Measurements from ENCODE around the gene REELD1.

REELD1 gene

DNA sequence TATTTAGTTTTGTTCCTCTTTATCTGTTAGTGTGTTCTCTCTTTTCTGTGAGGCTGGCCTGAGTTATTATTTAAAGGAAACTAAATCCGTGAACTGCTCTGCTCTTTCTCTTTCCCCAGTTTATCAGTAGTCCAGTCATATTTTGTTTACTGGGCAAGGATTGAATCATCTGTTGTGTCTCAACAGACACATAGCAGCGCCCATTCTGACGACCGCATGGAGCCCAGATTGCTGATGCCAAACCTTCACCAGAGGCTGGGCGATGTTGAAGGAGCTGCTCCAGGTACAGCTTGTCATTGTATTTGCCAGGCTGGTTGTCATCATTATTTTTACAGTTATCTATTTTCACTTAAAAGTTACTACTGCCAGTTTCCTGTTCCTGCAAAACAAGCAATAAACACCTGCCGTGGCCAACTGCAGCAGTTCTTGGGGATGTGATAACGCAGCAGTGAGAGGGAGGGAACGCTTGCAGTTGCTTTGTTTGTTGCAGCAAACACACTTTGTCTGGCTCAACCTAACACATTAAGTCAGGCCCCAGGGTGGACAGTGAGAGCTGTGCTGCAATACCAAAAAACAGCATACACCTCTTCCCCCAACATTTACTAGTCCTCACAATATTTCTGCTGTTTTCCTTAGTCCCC, 10.1 kb downstream of the REELD1 start:
- DNase-seq (ENCODE audit: low read depth in 2 of 2): no peak

DNA sequence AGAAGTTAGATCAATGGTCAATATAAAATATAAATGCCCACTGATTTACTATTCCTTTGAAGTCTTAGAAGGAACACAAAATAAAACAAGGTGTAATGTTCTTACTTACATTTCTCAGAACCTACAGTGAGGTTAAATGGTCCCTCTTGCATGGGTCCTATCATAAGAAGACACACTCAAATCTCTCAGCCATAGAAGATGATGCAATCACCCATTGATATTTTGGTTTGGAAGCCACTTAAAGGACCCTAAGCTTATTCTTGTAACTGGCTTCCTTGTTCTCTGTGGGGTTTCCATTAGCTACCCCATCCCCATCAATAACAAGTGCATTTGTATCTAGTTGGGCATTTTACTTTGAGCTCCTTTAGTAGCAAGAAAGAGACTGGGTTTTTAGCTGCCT, 15.1 kb downstream of the REELD1 start:
- DNase-seq (ENCODE audit: low read depth in 2 of 2): no peak

DNA sequence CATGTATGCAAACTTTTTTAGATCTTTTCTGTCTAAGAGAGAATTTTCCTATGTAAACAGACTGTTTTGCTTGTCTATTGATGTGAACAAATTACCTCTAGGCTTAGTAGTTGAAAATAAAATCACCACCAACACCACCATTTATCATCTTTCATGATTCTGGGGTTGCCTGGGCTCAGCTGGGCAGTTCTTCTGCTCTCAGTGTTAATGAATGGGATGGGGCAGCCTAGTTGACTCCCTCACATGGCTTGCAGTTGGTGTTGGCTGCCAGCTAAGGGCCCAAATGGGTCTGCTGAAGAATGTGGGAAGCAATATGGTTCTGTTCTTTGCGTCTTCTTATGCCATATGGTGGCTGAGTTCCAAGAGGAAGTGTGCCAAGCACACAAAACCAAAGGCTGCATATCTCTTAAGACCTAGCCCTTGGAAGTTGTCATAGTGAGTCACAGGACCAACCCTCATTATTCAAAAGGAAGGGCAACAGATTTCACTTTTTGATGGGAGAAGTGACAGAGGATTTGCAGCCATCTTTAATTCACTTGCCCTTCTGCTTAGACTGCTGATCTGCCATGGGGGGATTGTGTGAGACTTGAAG, 17.9 kb downstream of the REELD1 start:
- no peak for DNase-seq (ENCODE audit: low read depth in 2 of 2)

DNA sequence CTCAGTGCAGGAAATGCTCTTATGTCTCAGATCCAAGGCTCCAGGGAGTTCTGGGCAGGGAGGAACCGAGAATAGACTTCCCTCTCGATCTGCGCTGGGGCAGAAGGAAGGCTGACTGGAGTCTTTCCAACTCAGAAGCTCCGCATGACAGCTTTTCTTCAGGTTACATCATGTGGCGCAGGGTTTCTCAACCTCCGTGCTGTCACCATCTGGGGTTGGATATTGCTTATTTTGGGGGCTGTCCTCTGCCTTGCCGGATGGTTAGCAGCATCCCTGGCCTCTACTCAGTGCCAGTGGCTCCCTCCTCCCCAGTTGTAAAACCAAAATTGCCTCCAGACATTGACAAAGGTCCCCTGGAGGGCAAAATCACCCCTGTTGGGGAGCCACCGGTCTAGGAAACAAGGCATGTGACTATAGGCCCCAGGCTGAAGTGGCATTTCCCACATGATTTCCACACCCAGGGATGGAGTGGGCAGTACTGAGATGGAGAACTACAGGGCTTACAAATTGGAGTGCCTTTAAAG, 21.4 kb downstream of the REELD1 start:
- no peak for DNase-seq (ENCODE audit: low read depth in 2 of 2)

DNA sequence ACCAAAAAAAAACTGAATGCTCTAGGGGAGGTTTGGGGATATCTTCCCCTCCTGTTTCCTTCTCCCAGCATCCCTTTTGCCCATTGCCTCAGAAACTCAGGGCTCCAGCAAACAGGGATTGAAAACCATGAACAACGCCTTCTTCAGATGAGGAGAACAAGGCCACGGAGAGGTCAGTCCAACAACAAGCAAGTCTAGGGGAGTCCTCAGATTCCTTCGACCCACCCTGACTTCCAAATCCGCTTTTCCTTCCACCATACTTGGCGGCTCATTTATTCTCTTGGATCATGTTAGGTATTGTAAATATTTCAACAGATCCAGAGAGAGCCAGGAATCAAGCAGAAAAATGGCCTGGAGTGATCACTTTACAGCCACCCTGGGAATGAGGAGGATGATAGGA, 21.9 kb downstream of the REELD1 start:
- no peak for DNase-seq (ENCODE audit: low read depth in 2 of 2)

DNA sequence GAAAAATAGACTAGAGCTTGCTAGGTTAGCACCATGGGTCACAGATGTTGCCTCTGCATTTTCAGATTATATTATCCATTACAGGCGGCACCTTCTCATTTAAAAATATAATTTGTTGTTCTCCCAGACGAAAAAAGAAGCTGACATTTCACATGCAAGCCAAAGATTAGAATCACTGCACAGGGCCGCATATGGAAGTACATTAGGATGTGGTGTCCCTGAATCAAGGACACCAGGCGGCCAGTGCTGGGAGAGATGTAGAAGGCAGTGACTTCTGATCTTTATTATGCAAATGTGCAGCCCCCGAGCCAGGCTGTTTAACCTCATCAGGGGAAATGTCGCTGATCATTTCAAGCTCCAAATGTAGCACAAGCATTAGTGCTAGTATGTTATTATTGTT, 22.8 kb downstream of the REELD1 start:
- no peak for DNase-seq (ENCODE audit: low read depth in 2 of 2)

DNA sequence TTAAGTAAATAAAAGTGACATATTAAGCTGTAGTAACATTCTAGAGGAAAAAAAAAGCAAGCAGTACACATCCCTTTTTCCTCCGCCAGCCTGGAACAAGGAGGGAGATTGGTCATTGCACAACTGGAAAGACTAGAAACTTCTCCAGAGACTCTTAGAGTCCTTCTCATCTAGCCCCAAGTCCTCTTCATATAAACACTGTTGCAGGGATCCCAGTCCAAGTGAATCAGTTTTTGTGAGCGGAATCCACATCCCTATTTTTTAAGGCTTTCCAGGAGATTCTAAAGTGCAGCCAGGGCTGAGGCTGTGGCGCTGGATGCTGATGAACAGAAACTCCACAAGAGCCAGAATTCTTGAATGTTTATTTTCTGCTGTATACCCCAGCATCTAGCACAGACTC, 23.8 kb downstream of the REELD1 start:
- no peak for DNase-seq (ENCODE audit: low read depth in 2 of 2)

DNA sequence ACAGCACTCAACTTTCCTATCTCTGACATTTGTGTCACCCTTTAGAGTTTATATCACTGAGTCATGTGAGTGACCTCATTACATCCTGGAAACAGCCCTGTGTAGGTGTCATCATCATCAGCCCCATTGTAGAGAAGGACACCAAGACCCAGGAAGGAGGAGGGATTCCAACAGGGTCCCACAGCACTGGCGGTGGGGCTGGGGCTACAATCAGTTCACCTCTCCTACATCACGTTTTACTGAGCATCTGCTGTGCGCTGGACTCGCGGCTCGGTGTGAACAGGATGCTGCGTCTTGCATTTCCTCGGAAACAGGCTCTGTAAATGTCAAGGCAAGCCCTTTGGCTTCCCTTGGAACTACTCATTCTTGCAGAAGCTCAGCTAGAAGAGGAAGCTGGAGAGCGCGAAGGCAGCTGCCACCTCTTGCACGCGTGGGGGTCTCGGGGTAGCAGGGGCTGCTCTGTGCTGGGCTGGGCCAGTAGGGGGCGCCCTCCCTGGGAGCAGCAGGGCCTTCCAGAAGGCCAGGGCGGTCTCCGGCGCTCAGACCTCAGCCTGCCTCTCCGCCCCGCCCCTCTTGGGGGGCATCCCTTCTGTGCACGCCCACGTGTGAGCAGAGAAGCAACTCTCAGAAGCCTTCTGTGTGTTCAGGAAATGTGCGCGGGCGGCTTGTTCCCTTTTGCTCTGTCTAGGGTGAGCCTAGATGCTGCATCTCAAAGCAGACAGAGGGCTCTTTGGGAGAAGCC, 29.0 kb downstream of the REELD1 start:
- peak; percentile 45 to 49 for DNase-seq (ENCODE audit: low read depth in 2 of 2)

DNA sequence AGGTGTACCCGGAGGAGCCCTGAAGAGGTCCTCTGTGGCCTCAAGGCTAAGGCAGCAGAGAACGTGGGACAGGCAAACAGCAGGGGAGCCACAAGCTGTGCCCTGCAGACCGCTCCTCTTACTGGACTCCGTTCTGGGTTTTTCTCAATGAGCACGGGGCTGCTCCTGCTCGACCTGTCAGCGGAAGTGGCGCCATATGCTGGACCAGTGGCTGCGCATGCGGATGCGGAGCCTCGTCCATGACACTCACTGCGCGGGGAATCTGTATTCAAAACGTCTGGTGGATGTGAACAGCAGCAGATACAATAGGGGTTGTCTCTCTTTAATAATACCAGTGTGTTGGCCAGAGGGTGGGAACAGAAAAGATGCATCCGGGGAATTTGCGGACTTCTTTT, 29.5 kb downstream of the REELD1 start:
- DNase-seq (ENCODE audit: low read depth in 2 of 2): no peak

DNA sequence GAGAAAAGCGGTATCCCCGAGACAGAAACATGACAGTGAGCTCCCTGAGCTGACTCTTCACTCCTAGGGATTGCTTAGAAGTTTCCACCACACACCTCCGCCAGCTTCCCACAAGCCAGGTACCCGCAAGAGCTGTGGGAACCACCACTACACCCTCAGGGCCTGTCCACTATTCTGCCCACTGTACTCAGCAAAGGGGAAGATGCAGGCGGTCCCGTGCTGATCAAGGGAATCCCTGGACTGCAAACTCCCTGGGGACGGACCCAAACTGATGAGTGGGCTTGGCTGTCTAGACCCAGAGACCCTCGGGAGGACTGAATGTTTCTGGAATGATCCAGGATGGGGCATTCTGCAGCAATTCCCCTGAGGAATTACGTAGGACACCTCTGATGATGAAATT, 30.2 kb downstream of the REELD1 start:
- no peak for DNase-seq (ENCODE audit: low read depth in 2 of 2)

DNA sequence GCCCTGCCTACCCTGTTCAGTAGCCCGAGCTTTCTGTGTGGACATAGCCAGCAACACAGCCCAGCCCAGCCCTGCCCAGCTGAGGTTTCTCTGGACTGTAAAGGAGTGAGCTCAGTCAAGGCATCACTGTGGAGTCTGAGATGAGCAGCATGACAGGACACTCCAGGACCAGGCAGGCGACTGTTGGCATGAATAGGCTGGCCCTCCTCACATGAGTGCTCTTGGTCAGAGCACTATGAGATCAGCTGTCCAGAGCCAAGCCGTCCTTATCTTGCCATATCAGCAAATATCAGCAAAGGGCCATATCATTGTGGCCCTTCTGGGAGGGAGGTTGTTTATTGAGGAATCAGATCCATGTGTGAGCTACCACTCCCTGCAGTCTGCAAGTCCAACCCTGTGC, 30.9 kb downstream of the REELD1 start:
- DNase-seq (ENCODE audit: low read depth in 2 of 2): no peak

DNA sequence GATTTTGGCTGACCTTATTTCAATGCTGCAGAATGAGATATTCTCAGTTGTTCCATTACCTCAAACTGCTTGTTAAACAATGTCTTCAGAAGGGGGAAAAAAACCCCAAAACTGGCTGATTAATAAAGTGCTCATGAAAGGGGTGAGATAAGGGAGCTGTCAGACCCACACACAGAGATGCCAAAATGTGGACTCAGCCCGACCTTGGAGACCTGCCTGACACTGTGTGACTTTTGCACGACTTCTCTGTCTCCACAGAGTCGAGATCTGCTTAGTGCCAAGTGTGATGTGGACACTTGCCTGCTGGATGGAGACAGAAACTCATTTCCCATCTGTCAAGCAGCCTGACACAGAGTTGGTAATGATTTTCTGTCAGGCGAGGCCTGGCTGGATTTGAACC, 31.5 kb downstream of the REELD1 start:
- no peak for DNase-seq (ENCODE audit: low read depth in 2 of 2)

DNA sequence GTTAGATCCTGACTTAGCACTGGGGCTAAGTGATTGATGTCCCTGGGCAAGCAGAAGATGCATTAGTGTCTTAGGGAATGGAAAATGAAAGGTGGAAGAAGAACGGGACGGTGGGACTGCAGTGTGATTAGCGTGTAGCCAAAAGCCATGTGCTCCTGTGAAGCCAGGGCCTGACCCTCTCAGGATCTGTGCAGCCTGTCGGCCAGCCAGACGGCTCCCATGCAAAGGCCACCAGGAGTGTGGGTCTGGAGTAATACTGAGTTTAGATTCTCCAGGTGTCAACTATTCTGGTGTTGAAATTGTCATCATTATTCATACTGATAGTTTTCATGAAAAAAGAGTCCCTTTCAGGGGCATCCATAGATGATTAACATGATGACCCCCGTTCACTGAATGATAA, 32.0 kb downstream of the REELD1 start:
- DNase-seq (ENCODE audit: low read depth in 2 of 2): no peak

DNA sequence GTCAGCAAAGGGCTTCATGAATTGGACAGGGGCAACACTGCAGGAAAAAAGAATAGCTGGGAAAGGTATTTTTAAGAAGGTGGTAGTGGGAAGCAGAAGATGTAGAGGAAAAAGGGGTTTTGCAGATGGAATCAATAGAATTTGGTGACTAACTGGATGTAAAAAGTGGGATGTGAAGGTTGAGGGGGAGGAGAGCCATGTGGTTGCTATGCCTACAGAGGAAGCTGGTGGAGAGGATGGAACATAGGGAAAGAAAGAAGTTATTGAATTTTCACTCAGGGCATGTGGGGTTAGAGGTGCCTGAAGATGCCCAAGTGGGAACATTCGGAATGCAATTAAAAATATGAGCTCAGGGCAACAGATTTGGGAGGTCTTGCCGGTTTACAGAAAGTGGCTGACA, 33.0 kb downstream of the REELD1 start:
- DNase-seq (ENCODE audit: low read depth in 2 of 2): no peak

DNA sequence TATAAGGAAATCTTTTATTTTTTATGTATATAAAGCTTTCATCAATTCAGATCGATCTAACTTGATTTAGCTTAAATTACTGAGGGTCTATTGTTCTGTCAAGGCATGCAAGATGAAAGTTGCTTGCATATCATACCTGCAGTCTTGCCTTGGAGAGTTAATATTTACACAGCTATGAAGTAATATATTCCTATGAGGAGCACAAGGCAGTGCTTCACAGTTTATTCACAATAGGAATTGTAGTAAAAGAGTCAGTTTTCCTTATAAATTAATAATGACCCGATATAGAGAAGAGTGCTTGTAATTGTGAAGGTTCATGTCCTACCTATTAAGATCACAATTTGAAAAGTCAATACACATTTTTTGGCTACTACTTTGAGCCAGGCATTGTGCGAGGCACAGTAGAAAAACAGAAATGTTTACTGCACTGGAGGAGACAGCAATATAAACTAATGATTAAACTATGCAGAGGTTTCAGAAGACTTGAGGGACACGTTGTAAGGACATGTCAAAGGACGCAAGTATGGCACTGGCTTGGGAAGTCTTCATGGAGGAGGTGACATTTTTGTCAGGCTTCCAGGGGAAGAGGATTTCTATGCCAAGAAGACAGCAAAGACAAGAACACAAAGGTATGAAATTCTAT, 38.8 kb downstream of the REELD1 start:
- DNase-seq (ENCODE audit: low read depth in 2 of 2): no peak

DNA sequence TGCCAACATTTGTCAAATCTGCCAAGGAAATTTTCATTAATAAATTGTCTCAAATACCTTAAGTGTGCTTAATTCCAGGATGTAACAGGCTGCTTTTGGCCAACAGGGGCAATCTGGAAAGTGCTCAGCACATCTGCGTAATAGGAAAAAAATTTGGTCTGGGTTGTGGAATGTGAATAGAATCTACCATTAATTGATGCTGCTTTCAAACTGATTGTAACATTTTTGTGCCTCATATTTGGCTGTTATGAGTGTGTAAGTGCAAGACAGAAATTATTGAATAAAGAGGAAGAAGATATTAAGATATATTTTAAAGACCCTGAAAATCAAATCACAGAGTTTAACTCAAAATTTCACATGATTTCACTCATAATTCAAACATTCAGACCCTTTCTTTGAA, 41.1 kb downstream of the REELD1 start:
- DNase-seq (ENCODE audit: low read depth in 2 of 2): no peak

DNA sequence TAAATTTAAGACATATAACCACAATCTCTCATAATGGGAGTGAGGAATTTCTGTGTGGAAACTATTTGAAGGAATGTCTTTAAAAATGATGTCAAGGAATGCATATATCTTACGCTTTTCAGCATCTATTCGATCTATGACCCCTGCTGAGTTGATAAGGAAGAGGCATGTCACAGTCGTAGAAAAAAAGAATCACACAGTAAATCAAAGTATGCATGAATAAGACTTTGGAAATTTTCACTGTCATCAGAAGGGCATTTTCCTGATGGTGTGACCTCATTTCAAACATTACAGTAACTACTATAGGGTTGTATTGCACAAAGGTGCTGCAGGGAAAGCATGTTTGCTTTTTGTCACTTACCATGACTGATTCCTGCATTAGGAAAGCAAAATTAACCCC, 41.5 kb downstream of the REELD1 start:
- no peak for DNase-seq (ENCODE audit: low read depth in 2 of 2)

DNA sequence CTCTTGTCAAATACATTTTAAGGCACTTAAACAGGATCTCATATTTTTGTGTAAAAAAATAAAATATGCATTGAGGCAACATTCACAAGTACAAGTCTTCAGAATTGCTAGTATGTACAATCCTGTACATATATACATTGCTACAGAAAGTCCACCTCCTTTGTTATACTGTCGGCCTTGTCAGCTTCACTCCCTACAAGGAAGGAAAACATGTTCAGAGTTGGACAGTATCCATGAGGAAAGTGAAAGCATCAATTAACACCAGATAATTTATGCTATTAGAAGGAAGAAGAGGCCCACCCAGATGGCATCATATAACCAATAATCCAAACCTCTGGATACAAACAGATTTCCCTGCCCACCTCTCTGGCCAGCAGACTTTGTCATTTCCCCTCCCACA, 42.0 kb downstream of the REELD1 start:
- no peak for DNase-seq (ENCODE audit: low read depth in 2 of 2)

DNA sequence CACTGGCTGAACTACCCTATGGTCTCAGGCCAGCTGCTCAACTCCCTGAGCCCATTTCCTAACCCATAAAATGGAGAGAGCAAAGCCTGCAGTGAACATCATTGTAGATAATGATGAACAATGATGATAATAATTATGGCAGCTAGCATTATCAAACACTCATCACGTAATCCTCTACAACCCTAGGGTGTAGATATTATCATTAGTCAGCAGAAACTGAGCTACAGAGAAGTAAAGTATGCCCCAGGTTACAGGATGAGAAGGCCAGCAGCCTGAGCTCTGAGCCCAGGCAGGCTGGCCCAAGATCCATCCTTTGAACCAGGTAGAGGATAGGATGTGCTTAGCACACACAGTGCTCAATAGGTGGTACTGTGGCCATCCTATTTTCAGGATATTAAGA, 43.2 kb downstream of the REELD1 start:
- DNase-seq (ENCODE audit: low read depth in 2 of 2): no peak

DNA sequence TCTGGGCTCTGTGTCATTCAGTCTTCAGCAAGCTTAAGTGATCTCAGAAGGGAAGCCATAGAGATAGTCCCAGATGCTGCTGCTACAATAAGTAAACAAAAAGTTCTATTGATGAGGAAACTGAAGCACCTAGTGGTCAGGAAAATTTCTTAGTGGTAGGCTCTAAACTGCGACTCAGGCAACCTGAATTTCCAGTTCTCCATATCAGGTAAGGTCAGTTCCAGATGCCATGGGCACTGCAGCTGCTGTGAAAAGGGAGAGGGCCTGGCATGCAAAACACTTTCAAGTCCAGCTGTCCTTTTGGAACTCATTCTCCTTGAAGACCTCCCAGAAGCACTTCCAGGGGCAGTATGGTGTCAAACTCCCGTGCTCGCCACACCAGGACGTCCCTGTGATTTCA, 46.2 kb downstream of the REELD1 start:
- DNase-seq (ENCODE audit: low read depth in 2 of 2): no peak

DNA sequence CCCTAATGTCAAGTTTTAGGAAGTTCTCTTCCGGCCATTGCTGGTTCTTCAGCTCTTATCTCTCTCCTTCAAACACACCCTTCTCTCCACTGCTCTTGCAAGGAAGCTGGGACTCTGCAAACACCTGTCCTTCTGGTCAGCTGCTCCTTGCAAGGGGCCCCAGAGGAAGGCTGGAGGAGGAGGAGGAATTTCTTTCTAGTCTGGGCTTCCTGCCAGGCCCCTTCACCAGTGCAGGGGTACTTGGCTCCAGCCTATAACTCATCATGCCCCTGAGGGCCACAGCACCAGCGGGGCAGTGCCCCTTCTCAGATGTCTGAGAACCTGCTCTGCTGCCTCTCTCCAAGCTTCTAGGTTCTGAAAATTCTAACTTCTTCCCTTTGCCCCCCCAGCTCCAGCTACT, 46.7 kb downstream of the REELD1 start:
- DNase-seq (ENCODE audit: low read depth in 2 of 2): no peak

DNA sequence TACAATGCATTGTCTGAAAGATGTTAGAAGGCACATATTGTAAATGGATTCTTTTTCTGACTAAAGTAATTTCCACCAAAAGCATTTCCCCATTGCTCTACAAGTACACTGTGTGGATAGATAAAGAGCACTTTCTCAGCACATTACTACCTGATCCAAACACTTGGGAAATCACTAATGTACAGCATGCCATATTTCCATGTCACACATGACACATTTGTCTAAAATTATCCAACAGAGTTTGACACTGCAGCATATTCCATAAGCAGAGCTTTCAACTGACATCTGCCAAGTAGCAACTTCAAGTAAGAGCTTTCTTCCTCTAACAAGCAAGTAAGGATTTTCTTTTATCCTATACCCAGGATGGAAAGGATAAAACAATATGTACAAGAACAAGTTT, 49.5 kb downstream of the REELD1 start:
- DNase-seq (ENCODE audit: low read depth in 2 of 2): no peak

All from stimulated activated CD8-positive, alpha-beta memory T cell treated with anti-CD3 and anti-CD28 coated beads, Interleukin-15, amount 100 ng/mL, for 4 hours (primary cell).